ENCODE results near the gene ELF1.

- no peak for TF ChIP-seq POLR2A (IDR thresholded peaks at IDR 0.05; ENCODE audit: low read depth, low read length)
- TF ChIP-seq CTCF (IDR thresholded peaks at IDR 0.05; ENCODE audit: extremely low read depth in 1 of 2, insufficient read depth in 1 of 2, low read depth in 1 of 2, low read length in 2 of 2) = no peak
- no peak for TF ChIP-seq EZH2 (IDR thresholded peaks at IDR 0.05; ENCODE audit: borderline replicate concordance, low read depth, low read length, severe bottlenecking)
- TF ChIP-seq POLR2AphosphoS5 (IDR thresholded peaks at IDR 0.05; ENCODE audit: insufficient read depth, low read depth, low read length) = no peak
Observed at GRCh38 chr13:41019578-41020347, 647 bp upstream of the ELF1 start.
